K562 (cell line): ENCODE measurements around the gene NRP1. TPM values are rescaled to one million over a fixed set of nuclear protein-coding genes. Genes with fewer than 3 reads are reported as not detected.

Experiments used
- CHD7 ChIP-seq: fragments of 200-600 bp; sonication (generic); IDR thresholded peaks from one replicate; pipeline ENCODE4 v1.6.1; 2012; ENCODE audit warnings: mild to moderate bottlenecking, low read depth, low read length, inconsistent platforms
- GABPA ChIP-seq: fragments of 200-800 bp; sonication (Bioruptor generic); conservative IDR thresholded peaks from 2 replicates; pipeline ENCODE4 v1.6.1; 2016; ENCODE audit warnings: low read depth, missing genetic modification characterization, missing compliant biosample characterization
- MBD2 ChIP-seq: sonication (generic); IDR thresholded peaks from 2 replicates; pipeline ENCODE4 v1.6.1; 2016; ENCODE audit warnings: low read depth, borderline replicate concordance
- REST ChIP-seq, 2 experiments: fragments of 450-650 bp; formaldehyde crosslinking in 1 of 2; IDR thresholded peaks; 2 replicates each; pipeline versions ENCODE4 v1.4.0 to v1.6.1; 2014 to 2020; ENCODE audit warnings: mild to moderate bottlenecking in 2 of 2, borderline replicate concordance in 1 of 2, low read depth in 1 of 2
- TGIF2 ChIP-seq: sonication (generic); formaldehyde crosslinking; IDR thresholded peaks from 2 replicates; pipeline ENCODE4 v1.8.1; 2022; ENCODE audit warnings: mild to moderate bottlenecking, missing genetic modification reagents, moderate library complexity
- ZBTB8A ChIP-seq: fragments of 450-650 bp; IDR thresholded peaks from 2 replicates; pipeline ENCODE4 v1.6.1; 2018; ENCODE audit warnings: mild to moderate bottlenecking, moderate library complexity; ENCODE audit not compliant: partially characterized antibody
- ZNF347 ChIP-seq: fragments of 450-650 bp; formaldehyde crosslinking; IDR thresholded peaks from 2 replicates; pipeline ENCODE4 v1.4.0; 2020; ENCODE audit warnings: low read depth, mild to moderate bottlenecking, moderate library complexity
- polyA plus RNA-seq, 8 experiments: library from polyadenylated mRNA; depleted of rRNA in 4 of 8; stranded (reverse) in 5 of 8; unstranded in 3 of 8; fragments of >200 nt; fragmentation: Nextera tagmentation in 2 of 8; fragmentation: Illumina TruSeq in 1 of 8; extraction: Ambion mirVana in 2 of 8; extraction: Trizol in 1 of 8; gene quantifications; 2 replicates each; pipeline versions ENCODE4 v1.2.1 to v1.2.3, GENCODE V29; 2011 to 2014; ENCODE audit warnings: inconsistent platforms in 1 of 8, missing spikeins in 1 of 8
- total RNA-seq, 7 experiments: library from RNA; depleted of rRNA in 6 of 7; stranded (reverse); fragments of >200 nt in 6 of 7; fragmentation: Illumina TruSeq in 2 of 7; extraction: Trizol in 2 of 7; gene quantifications; 2 replicates each; pipeline versions ENCODE4 v1.2.1 to v1.2.3, GENCODE V29; 2011 to 2021; ENCODE audit warnings: low replicate concordance in 1 of 7

NRP1 gene
- total and polyA plus RNA-seq, 9 of the 15 experiments (the other 6 are each of a cell fraction or from before 2014, with no cell fraction given) = 0.01 to 0.38 (median 0.04) TPM; not detected in 5

DNA sequence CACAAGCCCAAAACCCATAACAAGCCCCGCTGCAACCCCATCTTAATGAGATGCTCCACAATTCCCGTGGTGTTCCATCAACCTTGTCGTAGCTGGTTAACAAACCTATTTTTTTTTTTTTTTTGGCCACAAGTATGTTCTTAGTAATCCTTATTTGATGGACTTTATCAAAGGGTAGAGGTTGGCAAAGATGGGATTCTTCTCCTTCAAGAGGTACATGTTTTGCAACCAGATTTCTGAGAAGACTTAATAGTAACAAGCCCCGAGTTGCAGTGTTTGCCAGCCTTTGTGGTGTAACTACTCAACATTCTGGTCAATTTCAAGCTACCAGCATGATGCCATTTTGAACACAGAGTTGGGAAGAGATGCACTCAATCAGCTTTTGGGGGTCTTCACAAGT lies 181.7 kb downstream of the NRP1 start (continued):
- TF ChIP-seq REST (IDR thresholded peaks at IDR 0.05; ENCODE audit: borderline replicate concordance) (no peak), REST (CRISPR knock-in tag; IDR thresholded peaks at IDR 0.05; ENCODE audit: low read depth) (no peak), MBD2 (no peak), ZBTB8A (no peak), GABPA (tag) (no peak), ZNF347 (CRISPR knock-in tag) (no peak), TGIF2 (CRISPR knock-in tag) (no peak), CHD7 (no peak)
